Right lobe of liver (tissue), 4 donors: ENCODE results near the gene SPIB.

Source experiments
- POLR2A ChIP-seq: fragments of 450-650 bp; IDR thresholded peaks from one replicate; pipeline ENCODE4 v1.6.1; 2017; ENCODE audit warnings: antibody characterized with exemption, mild to moderate bottlenecking
- TF ChIP-seq, protein P1 (sequence below), 4 donors: fragments of 200-600 bp in 3 of 4; fragments of 450-650 bp in 1 of 4; IDR thresholded peaks; one replicate each; pipeline versions ENCODE4 v1.5.1 to v1.8.0; 2016 to 2022; ENCODE audit warnings: antibody characterized with exemption in 4 of 4, mild to moderate bottlenecking in 2 of 4
- donor health status: DM: no; HTN: no; CAD: no.
- donor health status: DM: no; HTN: no; CAD: no.
- donor health status: DM: no; HTN: yes; CAD: no.

GRCh38 chr19:50419580-50420035 lies 870 bp downstream of the SPIB start:
- TF ChIP-seq, protein P1, sequence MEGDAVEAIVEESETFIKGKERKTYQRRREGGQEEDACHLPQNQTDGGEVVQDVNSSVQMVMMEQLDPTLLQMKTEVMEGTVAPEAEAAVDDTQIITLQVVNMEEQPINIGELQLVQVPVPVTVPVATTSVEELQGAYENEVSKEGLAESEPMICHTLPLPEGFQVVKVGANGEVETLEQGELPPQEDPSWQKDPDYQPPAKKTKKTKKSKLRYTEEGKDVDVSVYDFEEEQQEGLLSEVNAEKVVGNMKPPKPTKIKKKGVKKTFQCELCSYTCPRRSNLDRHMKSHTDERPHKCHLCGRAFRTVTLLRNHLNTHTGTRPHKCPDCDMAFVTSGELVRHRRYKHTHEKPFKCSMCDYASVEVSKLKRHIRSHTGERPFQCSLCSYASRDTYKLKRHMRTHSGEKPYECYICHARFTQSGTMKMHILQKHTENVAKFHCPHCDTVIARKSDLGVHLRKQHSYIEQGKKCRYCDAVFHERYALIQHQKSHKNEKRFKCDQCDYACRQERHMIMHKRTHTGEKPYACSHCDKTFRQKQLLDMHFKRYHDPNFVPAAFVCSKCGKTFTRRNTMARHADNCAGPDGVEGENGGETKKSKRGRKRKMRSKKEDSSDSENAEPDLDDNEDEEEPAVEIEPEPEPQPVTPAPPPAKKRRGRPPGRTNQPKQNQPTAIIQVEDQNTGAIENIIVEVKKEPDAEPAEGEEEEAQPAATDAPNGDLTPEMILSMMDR (IDR thresholded peaks at IDR 0.05): no peak
- no peak for TF ChIP-seq POLR2A
